Kidney epithelial cell (primary cell): ENCODE data around the gene PDE6B. TPM values are rescaled to one million over a fixed set of nuclear protein-coding genes. Genes with fewer than 3 reads are reported as not detected.

ENCODE experiments used
- DNase-seq: peaks from one replicate; pipeline ENCODE4 v3.0.0-alpha.2; 2010; ENCODE audit warnings: low read depth
- H3K27me3 ChIP-seq: 2 replicates; pipeline ENCODE4 v1.6.0; 2011; ENCODE audit warnings: low read length; ENCODE audit not compliant: control insufficient read depth, insufficient read depth
- H3K36me3 ChIP-seq: 2 replicates; pipeline ENCODE4 v1.5.1; 2011; ENCODE audit warnings: low read length; ENCODE audit not compliant: control insufficient read depth, insufficient read depth
- H3K4me3 ChIP-seq: 2 replicates; pipeline ENCODE4 v1.5.1; 2011; ENCODE audit warnings: low read depth, mild to moderate bottlenecking, control low read depth, low read length
- total RNA-seq: library from RNA; depleted of rRNA; stranded (reverse); fragments of >200 nt; gene quantifications from 2 replicates; pipeline ENCODE4 v1.2.3, GENCODE V29; 2015
- TF ChIP-seq, protein P1 (sequence below): IDR thresholded peaks from 2 replicates; pipeline ENCODE4 v1.5.1; 2011; ENCODE audit warnings: mild to moderate bottlenecking, moderate library complexity, low read length, control low read depth, inconsistent platforms; ENCODE audit not compliant: insufficient read depth, poor library complexity, severe bottlenecking

The PDE6B gene
- total RNA-seq, 1 donor from 2014 or later = 17.1 TPM

DNA sequence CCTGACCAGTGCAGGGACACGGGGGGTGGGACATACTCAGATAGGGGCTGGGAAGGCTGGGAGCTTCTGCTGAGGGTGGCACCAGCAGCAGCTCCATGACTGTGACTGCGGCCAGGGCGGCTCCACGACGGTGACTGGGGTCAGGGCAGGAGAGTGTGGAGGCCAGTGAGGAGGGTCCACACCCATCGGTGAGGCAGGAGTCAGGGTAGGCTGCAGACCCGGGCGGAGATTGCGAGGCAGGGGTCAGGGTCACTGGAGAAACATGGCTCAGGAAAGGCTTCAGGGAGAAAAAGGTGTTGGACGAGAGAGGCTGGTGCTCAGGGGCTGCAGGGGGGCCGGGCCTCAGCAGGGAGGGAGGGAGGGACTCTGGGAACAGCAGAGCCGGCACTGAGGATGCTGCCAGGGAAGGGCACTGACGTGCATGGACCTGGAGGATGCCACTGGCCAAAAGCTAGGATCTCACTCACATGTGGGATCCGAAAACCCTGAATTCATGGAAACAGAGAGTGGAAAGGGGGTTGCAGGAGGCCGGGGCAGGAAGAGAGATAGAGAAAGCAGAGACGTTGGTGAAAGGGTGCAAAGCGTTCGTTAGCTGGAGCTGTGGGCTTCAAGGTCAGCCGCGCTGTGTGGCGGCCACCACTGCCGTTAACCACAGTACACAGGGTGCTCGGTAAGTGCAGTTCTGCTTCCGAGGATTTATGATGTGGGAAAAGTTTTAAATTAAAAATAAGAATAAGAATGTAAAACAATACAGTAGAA lies 26.7 kb downstream of the PDE6B start:
- no peak for DNase-seq
- no peak overlapping the region for H3K4me3 ChIP-seq
- peaks cover 54% of the 10 kb centered on the region for H3K27me3 ChIP-seq
- H3K36me3 ChIP-seq = no peaks in the 10 kb centered on the region
- TF ChIP-seq, protein P1, sequence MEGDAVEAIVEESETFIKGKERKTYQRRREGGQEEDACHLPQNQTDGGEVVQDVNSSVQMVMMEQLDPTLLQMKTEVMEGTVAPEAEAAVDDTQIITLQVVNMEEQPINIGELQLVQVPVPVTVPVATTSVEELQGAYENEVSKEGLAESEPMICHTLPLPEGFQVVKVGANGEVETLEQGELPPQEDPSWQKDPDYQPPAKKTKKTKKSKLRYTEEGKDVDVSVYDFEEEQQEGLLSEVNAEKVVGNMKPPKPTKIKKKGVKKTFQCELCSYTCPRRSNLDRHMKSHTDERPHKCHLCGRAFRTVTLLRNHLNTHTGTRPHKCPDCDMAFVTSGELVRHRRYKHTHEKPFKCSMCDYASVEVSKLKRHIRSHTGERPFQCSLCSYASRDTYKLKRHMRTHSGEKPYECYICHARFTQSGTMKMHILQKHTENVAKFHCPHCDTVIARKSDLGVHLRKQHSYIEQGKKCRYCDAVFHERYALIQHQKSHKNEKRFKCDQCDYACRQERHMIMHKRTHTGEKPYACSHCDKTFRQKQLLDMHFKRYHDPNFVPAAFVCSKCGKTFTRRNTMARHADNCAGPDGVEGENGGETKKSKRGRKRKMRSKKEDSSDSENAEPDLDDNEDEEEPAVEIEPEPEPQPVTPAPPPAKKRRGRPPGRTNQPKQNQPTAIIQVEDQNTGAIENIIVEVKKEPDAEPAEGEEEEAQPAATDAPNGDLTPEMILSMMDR = no peak

DNA sequence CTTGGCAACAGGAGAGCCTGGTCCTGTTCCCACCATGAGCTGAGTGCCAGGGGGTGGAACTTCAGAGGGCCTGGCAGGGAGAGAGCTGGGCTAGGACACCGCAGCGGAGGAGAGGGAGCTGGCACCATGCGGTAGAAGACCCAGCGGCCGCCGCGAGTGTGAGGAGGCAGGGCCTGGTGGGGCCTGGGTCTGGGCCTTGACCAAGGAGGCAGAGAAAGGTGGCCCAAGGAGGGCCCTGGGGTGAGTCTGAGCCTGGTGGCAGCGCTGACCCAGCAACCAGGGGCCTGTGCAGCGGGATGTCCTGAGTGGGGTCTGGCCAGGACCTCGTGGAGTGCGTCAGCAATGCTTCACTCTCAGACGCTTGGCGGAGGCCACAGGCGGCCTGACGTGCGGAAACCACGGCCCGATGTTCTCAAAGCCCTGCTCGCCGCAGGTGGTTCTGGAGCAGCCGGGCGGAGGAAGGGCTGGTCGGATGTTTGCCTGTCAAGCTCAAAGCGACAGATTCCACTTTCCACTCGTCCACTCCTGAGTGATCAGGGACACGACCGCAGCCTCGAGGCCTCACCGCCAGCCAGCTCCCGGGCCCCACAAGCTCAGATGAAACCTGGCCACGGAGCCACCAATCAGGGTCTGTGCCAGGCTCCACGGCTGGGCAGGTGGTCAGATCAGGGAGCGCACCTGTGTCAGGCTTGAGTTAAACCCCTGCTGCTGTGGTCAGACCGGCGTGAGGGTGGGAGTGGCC lies 27.9 kb downstream of the PDE6B start:
- no peak for DNase-seq
- Histone ChIP-seq H3K4me3 (no peak overlapping the region), H3K36me3 (no peaks in the 10 kb centered on the region), H3K27me3 (peaks cover 54% of the 10 kb centered on the region)
- TF ChIP-seq, protein P1 = no peak

DNA sequence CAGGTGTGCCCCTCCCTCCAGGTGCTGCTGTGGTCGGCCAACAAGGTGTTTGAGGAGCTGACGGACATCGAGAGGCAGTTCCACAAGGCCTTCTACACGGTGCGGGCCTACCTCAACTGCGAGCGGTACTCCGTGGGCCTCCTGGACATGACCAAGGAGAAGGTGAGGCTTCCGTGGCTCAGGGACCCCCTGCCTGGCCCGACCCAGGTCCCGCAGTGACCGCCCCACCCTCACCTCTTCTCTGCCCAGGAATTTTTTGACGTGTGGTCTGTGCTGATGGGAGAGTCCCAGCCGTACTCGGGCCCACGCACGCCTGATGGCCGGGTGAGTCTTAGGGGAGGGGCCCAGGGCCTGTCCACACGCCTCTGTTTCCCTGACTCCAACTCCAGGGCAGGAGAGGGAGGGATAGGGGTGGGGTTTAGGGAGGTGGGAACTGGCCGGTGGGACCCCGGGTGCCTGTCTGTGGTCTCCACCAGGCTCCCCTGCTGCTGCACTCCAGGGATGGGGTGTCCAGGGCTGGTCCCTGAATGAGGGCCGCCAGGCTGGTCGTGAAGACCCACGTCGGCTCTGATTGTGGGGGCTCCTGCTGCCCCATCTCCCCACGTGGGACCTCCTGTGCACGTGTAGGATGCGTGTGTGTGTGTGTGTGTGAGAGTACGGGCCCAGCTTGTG lies 28.6 kb downstream of the PDE6B start:
- Histone ChIP-seq H3K4me3 (no peak overlapping the region), H3K36me3 (no peaks in the 10 kb centered on the region), H3K27me3 (peaks cover 47% of the 10 kb centered on the region)
- TF ChIP-seq, protein P1 = no peak
- no peak for DNase-seq

DNA sequence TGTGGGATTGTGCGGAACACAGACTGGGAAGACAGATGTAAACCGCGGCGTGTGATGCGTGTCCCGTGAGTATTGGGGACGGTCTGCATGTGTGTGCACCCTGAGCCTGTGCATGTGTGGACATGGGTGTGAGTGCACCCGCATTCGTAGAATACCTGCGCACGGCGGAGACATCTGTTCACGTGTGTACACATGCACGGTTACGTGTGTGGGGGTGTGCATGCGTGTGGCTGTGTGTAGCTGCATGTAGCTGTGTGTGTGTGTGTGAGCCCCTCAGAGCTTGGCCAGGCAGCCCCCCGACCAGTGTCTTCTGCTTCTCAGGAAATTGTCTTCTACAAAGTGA lies 29.1 kb downstream of the PDE6B start:
- peaks cover 42% of the 10 kb centered on the region for H3K27me3 ChIP-seq
- no peak overlapping the region for H3K4me3 ChIP-seq
- no peaks in the 10 kb centered on the region for H3K36me3 ChIP-seq
- no peak for DNase-seq
- TF ChIP-seq, protein P1 = no peak

DNA sequence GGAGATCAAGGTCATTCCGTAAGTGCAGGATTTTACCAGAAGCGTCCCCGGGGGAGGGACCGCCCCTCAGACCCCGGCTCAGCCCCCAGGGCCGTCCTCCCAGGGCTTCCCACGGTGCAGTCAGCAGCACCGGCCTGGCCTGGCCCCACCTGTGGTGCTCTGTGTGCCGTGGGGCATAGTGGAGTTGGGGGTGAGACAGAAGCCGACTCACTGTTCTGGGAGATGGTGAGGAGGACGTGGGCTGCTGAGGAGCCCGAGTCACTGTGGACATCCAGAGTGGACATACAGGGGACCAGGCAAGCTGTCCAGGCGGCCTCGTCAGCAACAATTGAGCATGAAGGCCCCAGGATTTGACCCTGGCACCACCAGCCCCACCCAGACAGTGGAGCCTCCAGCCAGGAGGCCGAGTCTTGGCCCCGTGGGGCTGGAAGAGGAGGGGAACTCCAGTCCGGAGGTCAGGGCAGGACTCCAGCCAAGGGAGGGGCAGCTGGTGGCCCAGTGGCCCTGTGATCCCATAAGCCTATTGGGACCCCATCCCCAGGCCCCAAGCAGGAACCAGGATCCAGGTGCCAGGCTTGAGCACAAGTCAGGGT lies 29.6 kb downstream of the PDE6B start:
- no peaks in the 10 kb centered on the region for H3K36me3 ChIP-seq
- no peak overlapping the region for H3K4me3 ChIP-seq
- peaks cover 39% of the 10 kb centered on the region for H3K27me3 ChIP-seq
- TF ChIP-seq, protein P1 = no peak
- DNase-seq = no peak
